ENCODE data around the gene MEIOC. TPM values are rescaled to one million over a fixed set of nuclear protein-coding genes. Genes with fewer than 3 reads are reported as not detected.
"Not testable (repeated sequence)": the region's sequence is repeated elsewhere in the genome, so short reads cannot be mapped to it uniquely, and the experiment has no call there.

The MEIOC gene
- total and polyA plus RNA-seq, 3 donors from 2014 or later: 58.2 to 128 (median 85.0) TPM

DNA sequence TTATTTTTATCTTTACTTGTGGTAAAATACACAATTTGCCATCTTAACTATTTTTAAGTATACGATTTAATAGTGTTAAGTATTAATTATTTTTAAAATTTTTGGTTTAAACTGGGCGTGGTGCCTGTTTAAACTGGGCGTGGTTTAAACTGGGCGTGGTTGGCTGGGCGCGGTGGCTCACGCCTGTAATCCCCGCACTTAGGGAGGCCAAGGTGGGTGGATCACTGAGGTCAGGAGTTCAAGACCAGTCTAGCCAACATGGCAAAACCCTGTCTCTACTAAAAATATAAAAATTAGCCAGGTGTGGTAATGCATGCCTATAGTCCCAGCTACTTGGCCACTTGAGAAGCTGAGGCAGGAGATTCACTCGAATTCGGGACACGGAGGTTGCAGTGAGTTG, 37.3 kb downstream of the MEIOC start:
- no peak for TF ChIP-seq POLR2A (IDR thresholded peaks at IDR 0.05)
- TF ChIP-seq, protein P1, sequence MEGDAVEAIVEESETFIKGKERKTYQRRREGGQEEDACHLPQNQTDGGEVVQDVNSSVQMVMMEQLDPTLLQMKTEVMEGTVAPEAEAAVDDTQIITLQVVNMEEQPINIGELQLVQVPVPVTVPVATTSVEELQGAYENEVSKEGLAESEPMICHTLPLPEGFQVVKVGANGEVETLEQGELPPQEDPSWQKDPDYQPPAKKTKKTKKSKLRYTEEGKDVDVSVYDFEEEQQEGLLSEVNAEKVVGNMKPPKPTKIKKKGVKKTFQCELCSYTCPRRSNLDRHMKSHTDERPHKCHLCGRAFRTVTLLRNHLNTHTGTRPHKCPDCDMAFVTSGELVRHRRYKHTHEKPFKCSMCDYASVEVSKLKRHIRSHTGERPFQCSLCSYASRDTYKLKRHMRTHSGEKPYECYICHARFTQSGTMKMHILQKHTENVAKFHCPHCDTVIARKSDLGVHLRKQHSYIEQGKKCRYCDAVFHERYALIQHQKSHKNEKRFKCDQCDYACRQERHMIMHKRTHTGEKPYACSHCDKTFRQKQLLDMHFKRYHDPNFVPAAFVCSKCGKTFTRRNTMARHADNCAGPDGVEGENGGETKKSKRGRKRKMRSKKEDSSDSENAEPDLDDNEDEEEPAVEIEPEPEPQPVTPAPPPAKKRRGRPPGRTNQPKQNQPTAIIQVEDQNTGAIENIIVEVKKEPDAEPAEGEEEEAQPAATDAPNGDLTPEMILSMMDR (IDR thresholded peaks at IDR 0.05): no peak
- Histone ChIP-seq H3K36me3 (ENCODE audit: low read depth, missing control alignments) (no peaks in the 10 kb centered on the region), H3K27ac (no peak overlapping the region), H3K4me3 (no peak overlapping the region), H3K27me3 (no peaks in the 10 kb centered on the region), H3K9me3 (no peaks in the 10 kb centered on the region), H3K4me1 (peaks cover 13% of the 10 kb centered on the region)
- WGBS, 2 donors: 84 to 88% methylated on average over 11 of the region's 11 CpGs
- intact Hi-C loops (cut with DNase I; ENCODE audit: low total_unique reads): no loop called here
- no peak for DNase-seq

GRCh38 chr17:44700288-44700687, 44.0 kb downstream of the MEIOC start:
- intact Hi-C loops (cut with DNase I; ENCODE audit: low total_unique reads): not testable (repeated sequence)

GRCh38 chr17:44707755-44708400, 51.6 kb downstream of the MEIOC start:
- no peak for DNase-seq

More at GRCh38 chr17:44700288-44700687, 44.0 kb downstream of the MEIOC start:
- not testable (repeated sequence) for H3K4me1 ChIP-seq; H3K27ac ChIP-seq; H3K27me3 ChIP-seq; H3K36me3 ChIP-seq (ENCODE audit: low read depth, missing control alignments); DNase-seq; H3K9me3 ChIP-seq; H3K4me3 ChIP-seq
- 88 to 91% methylated on average over 10 of the region's 10 CpGs for WGBS, 2 donors

GRCh38 chr17:44708401-44709263, 52.4 kb downstream of the MEIOC start, which contains the start of gene DBF4B:
DBF4B (plus strand) TSS chr17:44708665; CDS start chr17:44708821, 156 bp downstream.
- Histone ChIP-seq H3K4me1 (peaks cover 11% of the 10 kb centered on the region), H3K9me3 (no peaks in the 10 kb centered on the region), H3K4me3 (peak within 1 kb of the TSS; percentile 84 to 89), H3K27me3 (no peaks in the 10 kb centered on the region), H3K36me3 (ENCODE audit: low read depth, missing control alignments) (no peaks in the 10 kb centered on the region), H3K27ac (peak within 1 kb of the TSS; percentile 51 to 79)
- TF ChIP-seq, protein P1 (IDR thresholded peaks at IDR 0.05): peak in 2 of 3 experiments; percentile 24 to 78
- TF ChIP-seq POLR2A (IDR thresholded peaks at IDR 0.05): no peak
- 0 to 1% methylated on average over 49 to 52 of the region's 52 CpGs for WGBS, 2 donors
- intact Hi-C loops (cut with DNase I; ENCODE audit: low total_unique reads): no loop called here
- DNase-seq: peak; percentile 90

More at GRCh38 chr17:44707755-44708400, 51.6 kb downstream of the MEIOC start:
- Histone ChIP-seq H3K36me3 (ENCODE audit: low read depth, missing control alignments) (no peaks in the 10 kb centered on the region), H3K4me3 (peak overlapping the region; percentile 84 to 89), H3K27me3 (no peaks in the 10 kb centered on the region), H3K4me1 (peaks cover 11% of the 10 kb centered on the region), H3K27ac (peak overlapping the region; percentile 51 to 79), H3K9me3 (no peaks in the 10 kb centered on the region)
- intact Hi-C loops (cut with DNase I; ENCODE audit: low total_unique reads): no loop called here
- no peak for TF ChIP-seq POLR2A (IDR thresholded peaks at IDR 0.05)
- TF ChIP-seq, protein P1 (IDR thresholded peaks at IDR 0.05): no peak
- WGBS, 2 donors: 17 to 24% methylated on average over 4 of the region's 4 CpGs

GRCh38 chr17:44719444-44719843, 63.2 kb downstream of the MEIOC start:
- TF ChIP-seq POLR2A (IDR thresholded peaks at IDR 0.05): no peak
- TF ChIP-seq, protein P1 (IDR thresholded peaks at IDR 0.05): no peak
- H3K36me3 ChIP-seq (ENCODE audit: low read depth, missing control alignments): no peaks in the 10 kb centered on the region
- DNase-seq: no peak
- H3K4me3 ChIP-seq: no peak overlapping the region
- no peaks in the 10 kb centered on the region for H3K4me1 ChIP-seq
- WGBS, 2 donors: 92 to 95% methylated on average over 1 of the region's 1 CpG
- intact Hi-C loops (cut with DNase I; ENCODE audit: low total_unique reads): no loop called here
- H3K27me3 ChIP-seq: no peaks in the 10 kb centered on the region
- no peak overlapping the region for H3K27ac ChIP-seq
- H3K9me3 ChIP-seq: no peaks in the 10 kb centered on the region

Data from testis (tissue), 3 donors.